GM21723 (cell line): ENCODE measurements around the gene PCA3.

ENCODE experiments used
- ATAC-seq: cut with Tn5 transposase; IDR thresholded peaks from one replicate; pipeline ENCODE4 v1.9.1; 2021; ENCODE audit warnings: mild to moderate bottlenecking, moderate library complexity; ENCODE audit not compliant: unreplicated experiment

PCA3 gene

GRCh38 chr9:76820431-76820830 is 56.2 kb downstream of the PCA3 start:
- no peak for ATAC-seq

GRCh38 chr9:76827296-76828080 is 63.2 kb downstream of the PCA3 start:
- ATAC-seq = no peak

GRCh38 chr9:76828447-76828846 is 64.2 kb downstream of the PCA3 start:
- ATAC-seq = no peak

GRCh38 chr9:76835571-76836283 is 71.5 kb downstream of the PCA3 start:
- no peak for ATAC-seq
